Epithelial cell of proximal tubule (primary cell): Measurements from ENCODE around the gene DGKK. TPM values are rescaled to one million over a fixed set of nuclear protein-coding genes. Genes with fewer than 3 reads are reported as not detected.

ENCODE experiments used
- DNase-seq: peaks from one replicate; pipeline ENCODE4 v3.0.0-alpha.2; 2011; ENCODE audit warnings: low read depth
- H3K4me3 ChIP-seq: 2 replicates; pipeline ENCODE4 v1.5.1; 2011; ENCODE audit warnings: low read depth, mild to moderate bottlenecking, low read length
- CTCF ChIP-seq: conservative IDR thresholded peaks from 2 replicates; pipeline ENCODE4 v1.5.1; 2012; ENCODE audit warnings: low read depth, mild to moderate bottlenecking, low read length
- total RNA-seq: library from RNA; depleted of rRNA; stranded (reverse); fragments of >200 nt; gene quantifications from 2 replicates; pipeline ENCODE4 v1.2.3, GENCODE V29; 2015

The DGKK gene
- total RNA-seq, 1 donor from 2014 or later, result not detected

- no peak for TF ChIP-seq CTCF
- no peak for DNase-seq
- H3K4me3 ChIP-seq, result no peak overlapping the region
These were observed 14.0 kb upstream of the DGKK start for GRCh38 chrX:50484662-50485061.

GRCh38 chrX:50483283-50483682 is 12.7 kb upstream of the DGKK start:
- DNase-seq, result no peak
- no peak overlapping the region for H3K4me3 ChIP-seq
- TF ChIP-seq CTCF, result no peak

GRCh38 chrX:50475208-50475607 is 4.6 kb upstream of the DGKK start:
- no peak for DNase-seq
- no peak for TF ChIP-seq CTCF

DNA sequence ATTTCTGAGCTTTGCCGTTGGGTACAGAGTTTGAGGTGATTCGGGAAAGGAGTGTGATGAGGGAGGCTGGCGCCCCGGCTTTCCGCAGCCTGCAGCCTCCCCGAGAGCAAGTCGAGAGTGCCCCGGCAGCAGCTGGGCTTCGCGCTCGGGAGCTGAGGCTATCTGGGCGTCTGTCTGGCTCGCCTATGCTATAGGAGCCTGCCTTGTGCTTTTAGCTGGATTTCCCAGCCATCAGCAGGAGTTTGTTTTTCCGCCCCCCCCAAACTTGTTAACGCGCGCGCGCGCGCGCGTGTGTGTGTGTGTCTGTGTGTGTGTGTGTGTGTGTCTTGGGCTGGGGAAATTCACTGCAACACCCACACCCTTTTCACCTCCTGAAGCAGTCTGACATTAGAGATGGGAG is 765 bp upstream of the DGKK start:
- TF ChIP-seq CTCF, result no peak
- no peak for DNase-seq
- H3K4me3 ChIP-seq, result no peak overlapping the region

More at GRCh38 chrX:50475208-50475607, 4.6 kb upstream of the DGKK start:
- no peak overlapping the region for H3K4me3 ChIP-seq

DNA sequence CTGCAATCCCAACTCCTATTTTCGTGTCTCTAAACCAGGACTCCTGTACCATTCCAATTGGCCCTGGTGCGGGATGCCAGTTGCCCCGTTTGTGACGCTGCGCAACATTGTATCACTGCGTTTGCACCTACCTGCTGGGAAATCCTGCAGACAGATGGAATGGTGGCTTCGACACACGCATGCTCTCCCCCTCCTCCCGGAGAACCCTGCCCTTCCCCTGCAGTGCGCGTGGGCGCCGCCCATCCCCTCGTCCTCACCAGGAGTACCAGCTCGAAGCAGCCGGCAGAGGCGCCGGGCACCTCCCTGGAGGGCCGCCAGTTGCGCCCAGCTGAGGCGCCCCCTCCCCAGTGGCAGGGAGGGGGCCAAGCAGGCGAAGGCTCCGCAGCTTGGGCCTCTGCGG is 1.4 kb downstream of the DGKK start:
- H3K4me3 ChIP-seq, result no peak overlapping the region
- DNase-seq, result no peak
- TF ChIP-seq CTCF, result no peak

GRCh38 chrX:50459615-50460014 is 11.0 kb downstream of the DGKK start:
- no peak overlapping the region for H3K4me3 ChIP-seq
- no peak for DNase-seq
- no peak for TF ChIP-seq CTCF

GRCh38 chrX:50458483-50458882 is 12.1 kb downstream of the DGKK start:
- no peak for DNase-seq
- TF ChIP-seq CTCF, result no peak
- H3K4me3 ChIP-seq, result no peak overlapping the region
